Mucosa of descending colon (tissue), 3 donors: Measurements from ENCODE around the gene ZMIZ1. TPM values are rescaled to one million over a fixed set of nuclear protein-coding genes. Genes with fewer than 3 reads are reported as not detected.

Source experiments
- ATAC-seq: fragments of 200-7000 bp; cut with Tn5 transposase; one replicate; pipeline ENCODE4 v1.9.1; 2020; ENCODE audit warnings: mild to moderate bottlenecking, moderate library complexity
- DNase-seq, 3 donors: peaks; one replicate each; pipeline ENCODE4 v3.0.0-alpha.2; 2020
- H3K36me3 ChIP-seq: fragments of 200-600 bp; one replicate; pipeline ENCODE4 v1.8.0; 2021; ENCODE audit warnings: low read depth, mild to moderate bottlenecking
- H3K4me1 ChIP-seq: fragments of 200-600 bp; one replicate; pipeline ENCODE4 v1.8.0; 2021; ENCODE audit warnings: low read depth, mild to moderate bottlenecking
- H3K4me3 ChIP-seq: fragments of 200-600 bp; one replicate; pipeline ENCODE4 v1.8.0; 2021; ENCODE audit warnings: mild to moderate bottlenecking
- H3K9me3 ChIP-seq: fragments of 200-600 bp; one replicate; pipeline ENCODE4 v1.8.0; 2021; ENCODE audit warnings: mild to moderate bottlenecking
- intact Hi-C, 2 donors: fragments of 100-400 bp; cut with DNase I in 1 of 2; cut with micrococcal nuclease in 1 of 2; formaldehyde crosslinking; loops; one replicate each; pipeline versions ENCODE4 v1.11.0 to v1.11.1; 2022; cut with DNase I, micrococcal nuclease
- total RNA-seq, 3 donors: library from RNA; stranded (reverse); fragmentation: NEBNext Ultra II Directional in 2 of 3; extraction: Animal tissue kit (Norgen Biotek cat#: 25700) in 2 of 3; gene quantifications; one replicate each; pipeline versions ENCODE4 v1.2.1 to v1.2.4, GENCODE V29; 2021 to 2023
- TF ChIP-seq, protein P1 (sequence below): fragments of 200-600 bp; IDR thresholded peaks from one replicate; pipeline ENCODE4 v1.8.0; 2022; ENCODE audit warnings: antibody characterized with exemption, mild to moderate bottlenecking
- donor health status: DM: no; HTN: no; CAD: no; lungs with moderate emphysema.
- donor health status: DM: no; HTN: no; CAD: no.
- donor health status: DM: no; HTN: yes; CAD: no.

The ZMIZ1 gene
- total RNA-seq, 3 donors from 2014 or later: 61.4 to 103 (median 89.1) TPM

DNA sequence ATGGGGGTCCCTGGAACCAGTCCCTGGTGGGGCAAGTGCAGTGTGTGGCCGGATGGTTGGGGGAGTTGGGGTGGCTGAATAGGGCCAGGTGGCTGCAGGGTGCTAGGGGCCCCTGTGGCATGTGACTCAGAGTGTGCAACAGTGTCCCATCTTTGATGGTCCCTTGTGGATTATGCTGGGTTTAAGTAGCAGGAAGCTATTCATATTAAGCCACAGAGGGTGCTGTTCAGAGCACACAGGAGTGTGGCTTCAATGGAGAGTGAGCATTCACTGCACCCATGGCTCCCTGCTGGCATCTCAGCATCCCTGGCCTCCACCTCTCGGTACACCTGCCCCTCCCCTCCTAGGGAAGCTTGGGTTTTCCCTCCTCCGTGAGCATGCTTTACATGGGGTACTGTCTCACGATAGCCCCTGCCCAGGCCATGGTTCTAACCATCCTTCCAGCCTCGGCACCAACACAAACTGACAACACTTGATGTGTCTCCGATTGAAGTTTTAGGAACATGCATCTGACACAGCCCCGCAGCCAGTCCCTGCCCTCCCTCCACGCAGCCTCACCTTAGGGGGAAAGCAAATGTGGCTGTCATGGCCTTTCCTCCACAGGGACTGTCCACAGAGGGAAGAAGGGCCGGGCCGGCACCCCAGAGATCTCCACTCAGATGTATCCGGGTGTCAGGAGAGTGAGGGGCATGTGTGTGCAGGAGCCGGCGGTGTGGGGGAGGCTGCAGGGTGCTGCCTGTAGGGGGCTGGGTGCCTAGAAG is 248.1 kb downstream of the ZMIZ1 start:
- Histone ChIP-seq H3K4me3 (no peak overlapping the region), H3K4me1 (peaks cover 16% of the 10 kb centered on the region), H3K9me3 (no peaks in the 10 kb centered on the region), H3K36me3 (no peaks in the 10 kb centered on the region)
- ATAC-seq (peak; percentile 14), DNase-seq (peak in 2 of 3 donors; percentile 34 to 54)
- intact Hi-C loops: no loop called here
- TF ChIP-seq, protein P1, sequence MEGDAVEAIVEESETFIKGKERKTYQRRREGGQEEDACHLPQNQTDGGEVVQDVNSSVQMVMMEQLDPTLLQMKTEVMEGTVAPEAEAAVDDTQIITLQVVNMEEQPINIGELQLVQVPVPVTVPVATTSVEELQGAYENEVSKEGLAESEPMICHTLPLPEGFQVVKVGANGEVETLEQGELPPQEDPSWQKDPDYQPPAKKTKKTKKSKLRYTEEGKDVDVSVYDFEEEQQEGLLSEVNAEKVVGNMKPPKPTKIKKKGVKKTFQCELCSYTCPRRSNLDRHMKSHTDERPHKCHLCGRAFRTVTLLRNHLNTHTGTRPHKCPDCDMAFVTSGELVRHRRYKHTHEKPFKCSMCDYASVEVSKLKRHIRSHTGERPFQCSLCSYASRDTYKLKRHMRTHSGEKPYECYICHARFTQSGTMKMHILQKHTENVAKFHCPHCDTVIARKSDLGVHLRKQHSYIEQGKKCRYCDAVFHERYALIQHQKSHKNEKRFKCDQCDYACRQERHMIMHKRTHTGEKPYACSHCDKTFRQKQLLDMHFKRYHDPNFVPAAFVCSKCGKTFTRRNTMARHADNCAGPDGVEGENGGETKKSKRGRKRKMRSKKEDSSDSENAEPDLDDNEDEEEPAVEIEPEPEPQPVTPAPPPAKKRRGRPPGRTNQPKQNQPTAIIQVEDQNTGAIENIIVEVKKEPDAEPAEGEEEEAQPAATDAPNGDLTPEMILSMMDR: no peak

DNA sequence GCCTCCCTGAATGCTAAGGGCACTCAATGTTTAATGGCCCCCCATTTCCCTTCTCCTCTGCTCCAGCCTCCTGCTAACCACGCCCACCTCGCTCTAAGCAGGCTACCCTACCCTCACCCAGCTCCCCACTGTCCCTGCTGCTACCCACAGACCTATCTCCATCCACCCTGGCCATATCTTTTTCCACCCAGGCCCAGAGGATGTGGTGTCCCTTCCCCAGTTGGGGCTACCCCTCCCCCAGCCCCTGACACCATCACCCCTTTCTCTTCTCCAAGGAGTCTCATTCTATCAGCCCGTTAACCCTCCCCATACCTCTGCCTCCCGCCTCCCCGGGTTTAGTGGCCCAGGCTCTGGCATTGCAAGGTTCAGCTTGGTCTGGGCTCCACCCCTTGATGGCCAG is 249.6 kb downstream of the ZMIZ1 start:
- H3K4me1 ChIP-seq: peaks cover 26% of the 10 kb centered on the region
- TF ChIP-seq, protein P1: no peak
- ATAC-seq: no peak
- no peaks in the 10 kb centered on the region for H3K9me3 ChIP-seq
- H3K4me3 ChIP-seq: no peak overlapping the region
- DNase-seq: peak in 2 of 3 donors; percentile 32 to 44
- H3K36me3 ChIP-seq: no peaks in the 10 kb centered on the region
- intact Hi-C loops: no loop called here

- H3K4me3 ChIP-seq: no peak overlapping the region
- ATAC-seq (no peak), DNase-seq (peak in 2 of 3 donors; percentile 24 to 39)
- peaks cover 29% of the 10 kb centered on the region for H3K4me1 ChIP-seq
- no peaks in the 10 kb centered on the region for H3K36me3 ChIP-seq
- intact Hi-C loops: no loop called here
- TF ChIP-seq, protein P1: no peak
- H3K9me3 ChIP-seq: no peaks in the 10 kb centered on the region
Observed at GRCh38 chr10:79319115-79319771, 250.5 kb downstream of the ZMIZ1 start.

GRCh38 chr10:79320316-79320715 is 251.6 kb downstream of the ZMIZ1 start:
- no peak for ATAC-seq
- intact Hi-C loops: no loop called here
- peaks cover 22% of the 10 kb centered on the region for H3K4me1 ChIP-seq

DNA sequence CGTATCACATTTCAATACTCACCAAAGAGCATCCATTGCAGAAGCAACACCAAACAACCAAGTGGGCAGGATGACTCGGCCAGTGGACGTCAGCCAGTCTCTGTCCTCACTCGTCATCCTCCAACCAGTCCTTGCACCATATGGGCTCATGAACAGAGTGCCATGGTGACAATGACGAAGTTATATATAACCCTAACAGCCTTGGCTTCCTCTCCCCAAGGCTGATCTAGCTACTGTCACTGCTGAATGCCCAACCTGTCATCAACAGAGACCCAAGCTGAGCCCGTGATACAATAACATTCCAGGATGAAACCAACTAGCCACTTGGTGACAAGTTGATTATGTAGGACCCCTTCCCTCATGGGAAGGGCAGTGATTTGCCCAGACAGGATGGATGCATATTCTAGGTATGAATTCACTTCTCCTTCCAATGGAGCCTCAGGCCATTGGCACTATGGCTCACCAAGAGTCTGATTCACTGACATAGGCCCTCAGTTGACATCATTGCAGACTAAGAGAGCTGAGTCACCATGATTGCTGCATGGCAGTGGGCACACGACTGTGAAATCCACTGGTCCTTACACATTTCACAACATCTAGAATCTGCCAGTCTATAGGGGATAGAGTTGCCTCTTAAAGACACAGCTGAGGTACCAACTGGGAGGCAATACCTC is 252.2 kb downstream of the ZMIZ1 start:
- H3K9me3 ChIP-seq: no peaks in the 10 kb centered on the region
- ATAC-seq (no peak), DNase-seq (peak in 1 of 3 donors; percentile 25)
- TF ChIP-seq, protein P1: no peak
- intact Hi-C loops: no loop called here
- H3K4me1 ChIP-seq: peaks cover 22% of the 10 kb centered on the region
- H3K36me3 ChIP-seq: no peaks in the 10 kb centered on the region
- no peak overlapping the region for H3K4me3 ChIP-seq

More at GRCh38 chr10:79320316-79320715, 251.6 kb downstream of the ZMIZ1 start:
- TF ChIP-seq, protein P1: no peak
- no peak for DNase-seq
- Histone ChIP-seq H3K4me3 (no peak overlapping the region), H3K9me3 (no peaks in the 10 kb centered on the region), H3K36me3 (no peaks in the 10 kb centered on the region)
